Activated T-helper 2 cell treated with anti-CD3 and anti-CD28 coated beads, Interferon-gamma antibody, Interleukin-2, Interleukin-4, amounts not matched to agents 10 μg/mL and 5 μg/mL and 100 μg/mL, durations not matched to agents 14 hours and 24 hours and 36 hours (primary cell): ENCODE data around the gene CEACAM4. TPM values are rescaled to one million over a fixed set of nuclear protein-coding genes. Genes with fewer than 3 reads are reported as not detected.
A peak's percentile ranks its signal among the peaks of the same experiment; 100 is the strongest.

Experiments used
- DNase-seq: peaks from one replicate; pipeline ENCODE4 v3.0.0; 2021; ENCODE audit warnings: low spot score
- H3K27ac Mint-ChIP-seq: one replicate; pipeline ENCODE4 v1.8.0; 2021; ENCODE audit warnings: mixed read lengths
- H3K27me3 Mint-ChIP-seq: one replicate; pipeline ENCODE4 v1.8.0; 2021; ENCODE audit warnings: low read depth, mixed read lengths
- H3K36me3 Mint-ChIP-seq: one replicate; pipeline ENCODE4 v1.8.0; 2021; ENCODE audit warnings: low read depth, mixed read lengths
- H3K4me1 Mint-ChIP-seq: one replicate; pipeline ENCODE4 v1.8.0; 2021; ENCODE audit warnings: low read depth, mixed read lengths
- H3K4me3 Mint-ChIP-seq: one replicate; pipeline ENCODE4 v1.8.0; 2021; ENCODE audit warnings: low read depth, mild to moderate bottlenecking, moderate library complexity, mixed read lengths
- H3K9me3 Mint-ChIP-seq: one replicate; pipeline ENCODE4 v1.8.0; 2021; ENCODE audit warnings: mixed read lengths
- intact Hi-C: fragments of 100-400 bp; cut with micrococcal nuclease; formaldehyde crosslinking; loops from one replicate; pipeline ENCODE4 v1.15.1; 2023
- total RNA-seq: library from RNA; stranded (reverse); gene quantifications from 2 replicates; pipeline ENCODE4 v1.2.3, GENCODE V29; 2022

Gene CEACAM4
- total RNA-seq, 1 donor from 2014 or later = not detected

DNA sequence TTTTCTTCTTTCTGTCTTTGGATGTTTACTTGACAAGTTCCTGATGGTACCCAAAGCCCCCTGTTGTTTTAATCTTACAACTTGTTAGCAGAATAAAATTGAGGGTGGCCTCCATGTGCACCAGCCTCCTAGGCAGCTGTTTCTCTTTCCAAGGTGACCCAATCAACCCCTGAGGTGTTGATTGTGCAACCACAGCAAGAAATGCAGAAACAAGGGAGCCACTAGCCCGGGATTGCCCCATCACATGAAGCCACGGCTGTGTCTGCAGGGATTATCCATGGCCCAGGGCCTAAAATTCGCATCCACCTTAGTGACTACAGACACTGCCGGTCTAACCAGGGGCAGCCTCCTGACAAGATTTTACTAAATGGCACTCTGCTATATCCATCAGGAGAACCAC, 14.4 kb downstream of the CEACAM4 start:
- intact Hi-C loops = no loop called here
- Mint-ChIP-seq H3K36me3 (no peaks in the 10 kb centered on the region), H3K27ac (no peak overlapping the region), H3K4me1 (no peaks in the 10 kb centered on the region), H3K27me3 (peaks cover 31% of the 10 kb centered on the region), H3K4me3 (no peak overlapping the region), H3K9me3 (no peaks in the 10 kb centered on the region)
- DNase-seq = no peak

DNA sequence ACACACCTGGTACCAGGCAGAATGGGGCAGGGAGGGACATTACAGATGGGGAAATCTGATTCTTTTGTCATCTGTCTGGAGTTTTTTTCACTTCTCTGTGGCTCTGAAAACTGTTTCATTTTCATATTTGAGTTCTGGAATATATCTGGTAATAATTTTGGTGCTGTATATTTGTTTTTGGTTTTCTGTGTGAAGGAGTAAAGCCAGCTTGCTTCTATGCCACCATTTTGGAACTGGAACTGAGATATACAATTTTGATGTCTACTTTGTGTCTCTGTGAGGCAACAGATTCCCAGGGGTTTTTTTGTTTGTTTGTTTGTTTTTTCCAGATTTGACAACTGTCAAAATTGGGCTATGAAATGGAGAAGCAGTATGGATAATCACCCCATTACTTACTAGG, 16.1 kb downstream of the CEACAM4 start:
- Mint-ChIP-seq H3K27me3 (peaks cover 33% of the 10 kb centered on the region), H3K27ac (no peak overlapping the region), H3K9me3 (no peaks in the 10 kb centered on the region), H3K36me3 (no peaks in the 10 kb centered on the region), H3K4me1 (no peaks in the 10 kb centered on the region), H3K4me3 (no peak overlapping the region)
- intact Hi-C loops = no loop called here
- DNase-seq = no peak

GRCh38 chr19:41607668-41608067, 19.2 kb downstream of the CEACAM4 start:
- peaks cover 33% of the 10 kb centered on the region for H3K27me3 Mint-ChIP-seq
- no peak overlapping the region for H3K4me3 Mint-ChIP-seq

GRCh38 chr19:41606215-41606837, 20.5 kb downstream of the CEACAM4 start:
- Mint-ChIP-seq H3K4me3 (no peak overlapping the region), H3K27me3 (peaks cover 33% of the 10 kb centered on the region), H3K9me3 (no peaks in the 10 kb centered on the region), H3K36me3 (no peaks in the 10 kb centered on the region), H3K4me1 (no peaks in the 10 kb centered on the region), H3K27ac (no peak overlapping the region)
- intact Hi-C loops = no loop called here
- no peak for DNase-seq

More at GRCh38 chr19:41607668-41608067, 19.2 kb downstream of the CEACAM4 start:
- H3K27ac Mint-ChIP-seq = no peak overlapping the region
- intact Hi-C loops = no loop called here
- H3K4me1 Mint-ChIP-seq = no peaks in the 10 kb centered on the region
- H3K36me3 Mint-ChIP-seq = no peaks in the 10 kb centered on the region
- no peak for DNase-seq
- H3K9me3 Mint-ChIP-seq = no peaks in the 10 kb centered on the region

- H3K4me3 Mint-ChIP-seq = no peak overlapping the region
- intact Hi-C loops = no loop called here
- no peaks in the 10 kb centered on the region for H3K36me3 Mint-ChIP-seq
- peaks cover 22% of the 10 kb centered on the region for H3K27me3 Mint-ChIP-seq
- H3K27ac Mint-ChIP-seq = no peak overlapping the region
- no peaks in the 10 kb centered on the region for H3K9me3 Mint-ChIP-seq
- no peaks in the 10 kb centered on the region for H3K4me1 Mint-ChIP-seq
- no peak for DNase-seq
Measured at GRCh38 chr19:41604831-41605230, 22.0 kb downstream of the CEACAM4 start.

DNA sequence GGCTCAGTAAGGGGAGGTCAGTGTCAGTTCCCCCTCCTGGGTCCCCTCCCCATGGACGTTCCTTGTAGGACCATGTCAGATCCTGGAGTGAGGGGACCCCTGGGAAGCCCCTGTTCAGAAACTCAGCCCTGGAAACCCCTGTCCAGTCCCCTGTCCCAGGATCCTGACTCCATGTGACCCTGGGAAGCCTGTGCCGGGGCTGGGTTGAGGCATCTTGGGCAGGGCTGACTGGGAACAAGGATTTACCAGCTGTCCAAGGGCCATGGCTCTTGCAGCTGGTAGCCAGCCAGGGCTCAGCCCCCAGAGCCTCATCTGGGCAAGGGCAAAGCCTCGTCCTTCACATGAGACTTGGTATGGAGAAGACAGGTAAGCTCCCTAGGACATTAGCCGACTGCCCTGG, 25.1 kb downstream of the CEACAM4 start:
- intact Hi-C loops = no loop called here
- DNase-seq = no peak
- Mint-ChIP-seq H3K9me3 (no peaks in the 10 kb centered on the region), H3K27me3 (peaks cover 12% of the 10 kb centered on the region), H3K4me1 (peaks cover 4% of the 10 kb centered on the region), H3K4me3 (no peak overlapping the region), H3K27ac (no peak overlapping the region), H3K36me3 (no peaks in the 10 kb centered on the region)

GRCh38 chr19:41599175-41599966, 27.5 kb downstream of the CEACAM4 start:
- intact Hi-C loops = no loop called here
- peaks cover 20% of the 10 kb centered on the region for H3K27me3 Mint-ChIP-seq
- H3K9me3 Mint-ChIP-seq = no peaks in the 10 kb centered on the region
- H3K27ac Mint-ChIP-seq = no peak overlapping the region
- DNase-seq = no peak
- H3K4me3 Mint-ChIP-seq = no peak overlapping the region
- peaks cover 12% of the 10 kb centered on the region for H3K4me1 Mint-ChIP-seq
- H3K36me3 Mint-ChIP-seq = no peaks in the 10 kb centered on the region

- no peak overlapping the region for H3K4me3 Mint-ChIP-seq
- H3K27ac Mint-ChIP-seq = no peak overlapping the region
- H3K27me3 Mint-ChIP-seq = peaks cover 26% of the 10 kb centered on the region
- no peaks in the 10 kb centered on the region for H3K9me3 Mint-ChIP-seq
- peaks cover 12% of the 10 kb centered on the region for H3K4me1 Mint-ChIP-seq
- peak; percentile 55 for DNase-seq
- intact Hi-C loops = loop anchor here (1.0 kb wide), 1 partner anchor 148 kb away; no protein-coding TSS in a partner anchor
- H3K36me3 Mint-ChIP-seq = no peaks in the 10 kb centered on the region
Measured at GRCh38 chr19:41597600-41598041, 29.3 kb downstream of the CEACAM4 start.

DNA sequence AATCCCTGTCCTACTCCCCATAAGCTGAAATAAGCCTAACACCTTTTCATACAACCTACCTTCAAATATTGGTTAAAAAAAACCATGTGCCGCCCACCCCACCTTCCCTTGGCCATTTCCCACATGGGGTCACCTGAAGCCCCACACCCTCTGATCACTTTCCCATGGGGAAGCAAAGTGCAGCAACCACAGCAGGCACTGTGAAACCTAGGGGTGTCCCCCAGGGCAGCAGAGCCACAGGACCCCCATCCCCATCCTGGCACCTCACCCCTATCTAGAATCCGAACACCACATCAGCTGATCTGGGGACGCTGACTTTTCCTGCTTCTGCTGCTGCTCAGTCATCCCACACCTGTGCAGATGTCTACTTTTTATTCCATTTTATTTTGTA, 31.0 kb downstream of the CEACAM4 start:
- Mint-ChIP-seq H3K27ac (no peak overlapping the region), H3K9me3 (no peaks in the 10 kb centered on the region), H3K4me1 (peaks cover 12% of the 10 kb centered on the region), H3K4me3 (no peak overlapping the region), H3K36me3 (no peaks in the 10 kb centered on the region), H3K27me3 (peaks cover 25% of the 10 kb centered on the region)
- intact Hi-C loops = loop anchor here (1.0 kb wide), 1 partner anchor 58 kb away; no protein-coding TSS in a partner anchor
- DNase-seq = no peak

DNA sequence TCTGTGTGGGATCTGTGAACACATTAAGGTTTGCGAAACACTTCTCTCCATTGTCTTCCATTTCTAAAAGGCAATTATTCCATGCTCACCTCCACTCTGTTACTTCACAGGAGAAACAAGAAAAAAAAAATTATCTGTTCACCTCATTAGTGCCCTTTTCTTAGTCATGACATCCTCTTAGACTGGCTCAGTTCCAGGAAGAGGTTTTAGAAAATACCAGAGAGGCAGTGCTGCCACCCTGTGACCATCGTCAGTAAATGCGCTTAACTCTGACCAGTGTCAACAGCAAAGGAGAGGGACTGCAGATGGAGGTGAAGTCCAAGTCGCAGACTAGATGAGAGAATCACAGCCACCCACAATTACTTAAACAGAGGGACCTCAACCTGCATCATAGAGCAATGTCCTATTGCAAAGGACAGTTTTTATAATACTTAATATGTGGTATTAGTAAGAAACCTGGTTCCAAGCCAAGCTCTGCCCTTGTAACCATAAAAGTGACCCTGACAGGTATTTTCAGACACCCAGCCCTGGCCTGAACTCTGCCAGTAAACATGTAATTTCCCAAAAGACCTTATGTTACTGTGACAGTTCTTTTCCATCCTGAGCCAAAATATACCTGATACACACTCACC, 31.5 kb downstream of the CEACAM4 start:
- Mint-ChIP-seq H3K27ac (peak overlapping the region; percentile 33), H3K27me3 (peaks cover 25% of the 10 kb centered on the region), H3K36me3 (no peaks in the 10 kb centered on the region), H3K9me3 (no peaks in the 10 kb centered on the region), H3K4me3 (no peak overlapping the region), H3K4me1 (peaks cover 12% of the 10 kb centered on the region)
- intact Hi-C loops = loop anchor here (1.0 kb wide), 1 partner anchor 57 kb away; no protein-coding TSS in a partner anchor
- peak; percentile 66 for DNase-seq

DNA sequence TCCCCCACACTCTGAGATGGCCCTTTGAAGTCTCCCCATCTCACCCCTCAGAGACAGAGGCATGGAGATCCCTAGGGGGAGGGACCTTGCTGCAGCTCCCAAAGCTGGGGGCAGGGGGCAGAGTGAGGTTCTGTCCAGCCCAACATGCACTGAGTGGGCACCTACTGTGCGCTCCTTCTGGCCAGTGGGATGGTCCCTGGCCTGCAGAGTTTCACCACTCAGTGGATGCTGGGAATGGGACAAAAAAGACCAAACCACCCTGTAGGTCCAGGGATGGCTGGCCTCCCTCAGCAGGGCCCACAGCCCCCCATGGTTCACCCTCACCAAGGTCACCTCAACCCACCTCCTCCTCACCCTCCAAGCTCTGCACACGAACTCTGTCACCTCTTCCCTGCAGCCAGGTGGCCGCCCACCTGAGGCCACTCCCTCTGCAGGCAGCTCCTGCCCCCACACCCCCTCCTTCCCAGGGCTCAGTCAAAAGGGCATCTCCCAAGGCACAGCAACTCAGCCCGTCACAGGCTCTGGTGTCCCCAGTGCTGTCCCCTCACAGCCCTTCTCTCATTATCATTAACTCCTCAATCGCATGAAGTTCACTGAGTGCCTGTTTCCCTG, 34.8 kb downstream of the CEACAM4 start:
- Mint-ChIP-seq H3K4me3 (no peak overlapping the region), H3K27ac (no peak overlapping the region), H3K4me1 (peaks cover 8% of the 10 kb centered on the region), H3K9me3 (no peaks in the 10 kb centered on the region), H3K27me3 (peaks cover 18% of the 10 kb centered on the region), H3K36me3 (no peaks in the 10 kb centered on the region)
- DNase-seq = no peak
- intact Hi-C loops = no loop called here

DNA sequence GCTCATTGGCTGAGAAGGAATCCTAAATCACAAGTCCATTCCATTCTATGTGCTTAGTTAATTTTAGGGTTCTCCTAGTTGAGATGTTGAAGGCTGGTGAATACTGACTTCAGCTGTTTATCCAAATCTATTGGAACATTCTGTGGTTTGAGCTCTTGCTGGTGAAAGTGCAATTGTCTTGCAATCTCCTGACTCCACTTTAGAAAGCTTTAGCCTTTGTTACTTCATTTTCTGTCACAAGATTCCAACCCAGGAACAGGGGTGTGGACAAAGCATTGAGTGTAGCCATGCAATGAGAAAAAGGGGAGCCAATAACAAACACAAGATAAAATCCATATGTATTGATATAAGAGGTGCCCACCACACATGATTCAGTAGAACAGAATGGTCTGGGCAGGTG, 35.9 kb downstream of the CEACAM4 start:
- H3K9me3 Mint-ChIP-seq = no peaks in the 10 kb centered on the region
- H3K4me1 Mint-ChIP-seq = peaks cover 8% of the 10 kb centered on the region
- H3K27me3 Mint-ChIP-seq = peaks cover 12% of the 10 kb centered on the region
- H3K36me3 Mint-ChIP-seq = no peaks in the 10 kb centered on the region
- H3K4me3 Mint-ChIP-seq = no peak overlapping the region
- intact Hi-C loops = no loop called here
- no peak overlapping the region for H3K27ac Mint-ChIP-seq
- DNase-seq = no peak
